Measurements from ENCODE around the gene DYSF.

The DYSF gene

GRCh38 chr2:71608441-71608840 lies 155.1 kb downstream of the DYSF start:
- no peak overlapping the region for H3K4me3 ChIP-seq (IDR thresholded peaks at IDR 0.05; ENCODE audit: insufficient read depth, low read depth, low read length)
- H3K4me1 ChIP-seq (ENCODE audit: low read depth, poor library complexity, severe bottlenecking): no peaks in the 10 kb centered on the region
- H3K4me2 ChIP-seq: no peak overlapping the region
- no peaks in the 10 kb centered on the region for H4K20me1 ChIP-seq (ENCODE audit: insufficient read depth)
- H3K79me2 ChIP-seq (ENCODE audit: insufficient read depth, low read depth): no peaks in the 10 kb centered on the region
- TF ChIP-seq, protein P1, sequence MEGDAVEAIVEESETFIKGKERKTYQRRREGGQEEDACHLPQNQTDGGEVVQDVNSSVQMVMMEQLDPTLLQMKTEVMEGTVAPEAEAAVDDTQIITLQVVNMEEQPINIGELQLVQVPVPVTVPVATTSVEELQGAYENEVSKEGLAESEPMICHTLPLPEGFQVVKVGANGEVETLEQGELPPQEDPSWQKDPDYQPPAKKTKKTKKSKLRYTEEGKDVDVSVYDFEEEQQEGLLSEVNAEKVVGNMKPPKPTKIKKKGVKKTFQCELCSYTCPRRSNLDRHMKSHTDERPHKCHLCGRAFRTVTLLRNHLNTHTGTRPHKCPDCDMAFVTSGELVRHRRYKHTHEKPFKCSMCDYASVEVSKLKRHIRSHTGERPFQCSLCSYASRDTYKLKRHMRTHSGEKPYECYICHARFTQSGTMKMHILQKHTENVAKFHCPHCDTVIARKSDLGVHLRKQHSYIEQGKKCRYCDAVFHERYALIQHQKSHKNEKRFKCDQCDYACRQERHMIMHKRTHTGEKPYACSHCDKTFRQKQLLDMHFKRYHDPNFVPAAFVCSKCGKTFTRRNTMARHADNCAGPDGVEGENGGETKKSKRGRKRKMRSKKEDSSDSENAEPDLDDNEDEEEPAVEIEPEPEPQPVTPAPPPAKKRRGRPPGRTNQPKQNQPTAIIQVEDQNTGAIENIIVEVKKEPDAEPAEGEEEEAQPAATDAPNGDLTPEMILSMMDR (conservative IDR thresholded peaks at IDR 0.05; ENCODE audit: low read depth, low read length): no peak
- H3K27ac ChIP-seq: no peak overlapping the region
- H2AFZ ChIP-seq (ENCODE audit: low read depth): no peak overlapping the region
- no peaks in the 10 kb centered on the region for H3K36me3 ChIP-seq (ENCODE audit: insufficient read depth)
- H3K27me3 ChIP-seq (ENCODE audit: insufficient read depth, low read depth): no peaks in the 10 kb centered on the region
- no peak overlapping the region for H3K9ac ChIP-seq

- Histone ChIP-seq H3K9ac (no peak overlapping the region), H3K36me3 (ENCODE audit: insufficient read depth) (no peaks in the 10 kb centered on the region), H2AFZ (ENCODE audit: low read depth) (no peak overlapping the region), H3K4me3 (IDR thresholded peaks at IDR 0.05; ENCODE audit: insufficient read depth, low read depth, low read length) (no peak overlapping the region), H3K27me3 (ENCODE audit: insufficient read depth, low read depth) (no peaks in the 10 kb centered on the region), H4K20me1 (ENCODE audit: insufficient read depth) (no peaks in the 10 kb centered on the region), H3K27ac (no peak overlapping the region), H3K79me2 (ENCODE audit: insufficient read depth, low read depth) (no peaks in the 10 kb centered on the region), H3K4me1 (ENCODE audit: low read depth, poor library complexity, severe bottlenecking) (no peaks in the 10 kb centered on the region), H3K4me2 (no peak overlapping the region)
- TF ChIP-seq, protein P1 (conservative IDR thresholded peaks at IDR 0.05; ENCODE audit: low read depth, low read length): no peak
Measured at GRCh38 chr2:71609029-71609428, 155.7 kb downstream of the DYSF start.

DNA sequence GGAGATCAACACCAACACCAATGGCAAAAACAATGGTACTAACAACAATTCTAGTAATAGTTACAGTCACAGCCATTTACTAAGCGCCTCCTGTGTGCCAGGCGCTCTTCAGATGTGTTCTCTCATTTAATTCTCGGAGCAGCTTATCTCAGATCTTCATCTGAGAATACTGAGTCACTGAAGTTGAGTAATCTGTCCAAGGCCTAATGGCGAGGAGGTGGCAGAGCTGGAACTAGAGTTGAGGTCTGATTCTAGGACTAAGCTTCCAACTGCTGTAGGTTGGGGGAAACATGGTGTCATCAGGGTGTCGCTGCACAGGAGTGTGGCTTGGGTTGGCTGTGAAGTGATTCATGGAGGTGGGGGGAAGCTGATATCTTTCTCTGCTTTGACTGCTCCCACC lies 156.1 kb downstream of the DYSF start:
- H3K4me3 ChIP-seq (IDR thresholded peaks at IDR 0.05; ENCODE audit: insufficient read depth, low read depth, low read length): no peak overlapping the region
- H2AFZ ChIP-seq (ENCODE audit: low read depth): no peak overlapping the region
- H3K27me3 ChIP-seq (ENCODE audit: insufficient read depth, low read depth): no peaks in the 10 kb centered on the region
- no peaks in the 10 kb centered on the region for H3K79me2 ChIP-seq (ENCODE audit: insufficient read depth, low read depth)
- no peak overlapping the region for H3K4me2 ChIP-seq
- H4K20me1 ChIP-seq (ENCODE audit: insufficient read depth): no peaks in the 10 kb centered on the region
- H3K4me1 ChIP-seq (ENCODE audit: low read depth, poor library complexity, severe bottlenecking): no peaks in the 10 kb centered on the region
- TF ChIP-seq, protein P1 (conservative IDR thresholded peaks at IDR 0.05; ENCODE audit: low read depth, low read length): no peak
- no peak overlapping the region for H3K9ac ChIP-seq
- no peak overlapping the region for H3K27ac ChIP-seq
- H3K36me3 ChIP-seq (ENCODE audit: insufficient read depth): no peaks in the 10 kb centered on the region

GRCh38 chr2:71609958-71610357 lies 156.6 kb downstream of the DYSF start:
- TF ChIP-seq, protein P1 (conservative IDR thresholded peaks at IDR 0.05; ENCODE audit: low read depth, low read length): peak; percentile 63
- no peak overlapping the region for H3K4me2 ChIP-seq
- no peaks in the 10 kb centered on the region for H4K20me1 ChIP-seq (ENCODE audit: insufficient read depth)

More at GRCh38 chr2:71609958-71610357, 156.6 kb downstream of the DYSF start:
- Histone ChIP-seq H2AFZ (ENCODE audit: low read depth) (no peak overlapping the region), H3K27me3 (ENCODE audit: insufficient read depth, low read depth) (no peaks in the 10 kb centered on the region), H3K4me3 (IDR thresholded peaks at IDR 0.05; ENCODE audit: insufficient read depth, low read depth, low read length) (no peak overlapping the region), H3K9ac (no peak overlapping the region), H3K27ac (no peak overlapping the region), H3K36me3 (ENCODE audit: insufficient read depth) (no peaks in the 10 kb centered on the region), H3K79me2 (ENCODE audit: insufficient read depth, low read depth) (no peaks in the 10 kb centered on the region), H3K4me1 (ENCODE audit: low read depth, poor library complexity, severe bottlenecking) (no peaks in the 10 kb centered on the region)
